Measurements from ENCODE around the gene PSME3IP1. TPM values are rescaled to one million over a fixed set of nuclear protein-coding genes. Genes with fewer than 3 reads are reported as not detected.
"Not testable (repeated sequence)": the region's sequence is repeated elsewhere in the genome, so short reads cannot be mapped to it uniquely, and the experiment has no call there.

The PSME3IP1 gene
- total RNA-seq, 5 donors from 2014 or later (not counting 1 experiment from before 2014, with no cell fraction given): 132 to 145 (median 144) TPM

GRCh38 chr16:57192146-57192545, 6.3 kb upstream of the PSME3IP1 start:
- H3K4me1 Mint-ChIP-seq: peaks cover 61 to 69% (median 65%) of the 10 kb centered on the region in 3 donors
- no peaks in the 10 kb centered on the region for H3K27me3 Mint-ChIP-seq
- Histone ChIP-seq H3K36me3 (ENCODE audit: control insufficient read depth in 2 of 2, extremely low read depth in 1 of 2, insufficient read depth in 1 of 2, low read length in 1 of 2) (peaks cover 0 to 4% of the 10 kb centered on the region in 2 donors), H3K4me3 (ENCODE audit: control insufficient read depth in 1 of 2, extremely low read depth in 1 of 2, low read length in 1 of 2) (no peak overlapping the region), H3K27me3 (replicated peaks in 1 of 2; ENCODE audit: control insufficient read depth in 2 of 2, extremely low read depth in 1 of 2, insufficient read depth in 2 of 2, low read length in 1 of 2) (no peaks in the 10 kb centered on the region), H3K4me1 (ENCODE audit: control insufficient read depth in 1 of 2, extremely low read depth in 1 of 2, insufficient read depth in 2 of 2, low read length in 2 of 2) (peaks cover 7 to 10% of the 10 kb centered on the region in 2 experiments), H3K9me3 (no peaks in the 10 kb centered on the region), H3K27ac (ENCODE audit: low read length) (no peak overlapping the region)
- WGBS (ENCODE audit: insufficient coverage): no CpG with 5 or more reads among the region's 3 CpGs
- DNase-seq (no peak), ATAC-seq (replicated peaks in 1 of 4) (no peak)
- no peaks in the 10 kb centered on the region for H3K9me3 Mint-ChIP-seq
- CTCF ChIA-PET: no interaction called here
- H3K27ac Mint-ChIP-seq: no peak overlapping the region
- POLR2A ChIA-PET: interaction anchor here (0.5 to 0.6 kb wide), 3 partner anchors 137 to 325 kb away, joined by 4 to 5 read pairs (median 4); no protein-coding TSS in a partner anchor
- H3K36me3 Mint-ChIP-seq: peaks cover 7% of the 10 kb centered on the region
- no peak overlapping the region for H3K4me3 Mint-ChIP-seq

- no peak overlapping the region for H3K4me3 Mint-ChIP-seq
- peaks cover 0 to 4% of the 10 kb centered on the region in 2 donors for H3K36me3 ChIP-seq (ENCODE audit: control insufficient read depth in 2 of 2, extremely low read depth in 1 of 2, insufficient read depth in 1 of 2, low read length in 1 of 2)
- no peaks in the 10 kb centered on the region for H3K27me3 Mint-ChIP-seq
- H3K4me1 Mint-ChIP-seq: peaks cover 57 to 67% (median 58%) of the 10 kb centered on the region in 3 donors
- H3K27ac Mint-ChIP-seq: no peak overlapping the region
- no peaks in the 10 kb centered on the region for H3K9me3 ChIP-seq
- no peak overlapping the region for H3K4me3 ChIP-seq (ENCODE audit: control insufficient read depth in 1 of 2, extremely low read depth in 1 of 2, low read length in 1 of 2)
- ChIA-PET POLR2A (no interaction called here), CTCF (no interaction called here)
- H3K27me3 ChIP-seq (replicated peaks in 1 of 2; ENCODE audit: control insufficient read depth in 2 of 2, extremely low read depth in 1 of 2, insufficient read depth in 2 of 2, low read length in 1 of 2): no peaks in the 10 kb centered on the region
- H3K27ac ChIP-seq (ENCODE audit: low read length): no peak overlapping the region
- peaks cover 4% of the 10 kb centered on the region for H3K36me3 Mint-ChIP-seq
- H3K9me3 Mint-ChIP-seq: no peaks in the 10 kb centered on the region
- peaks cover 10 to 12% of the 10 kb centered on the region in 2 experiments for H3K4me1 ChIP-seq (ENCODE audit: control insufficient read depth in 1 of 2, extremely low read depth in 1 of 2, insufficient read depth in 2 of 2, low read length in 2 of 2)
- no peak for DNase-seq
- ATAC-seq (replicated peaks in 1 of 4): no peak
- WGBS (ENCODE audit: insufficient coverage): no CpG with 5 or more reads among the region's 3 CpGs
These were observed 5.3 kb upstream of the PSME3IP1 start for GRCh38 chr16:57191056-57191571.

GRCh38 chr16:57190136-57190535, 4.3 kb upstream of the PSME3IP1 start:
- Histone ChIP-seq H3K27ac (ENCODE audit: low read length) (no peak overlapping the region), H3K36me3 (ENCODE audit: control insufficient read depth in 2 of 2, extremely low read depth in 1 of 2, insufficient read depth in 1 of 2, low read length in 1 of 2) (peaks cover 0 to 4% of the 10 kb centered on the region in 2 donors), H3K27me3 (replicated peaks in 1 of 2; ENCODE audit: control insufficient read depth in 2 of 2, extremely low read depth in 1 of 2, insufficient read depth in 2 of 2, low read length in 1 of 2) (no peaks in the 10 kb centered on the region), H3K9me3 (no peaks in the 10 kb centered on the region), H3K4me3 (ENCODE audit: control insufficient read depth in 1 of 2, extremely low read depth in 1 of 2, low read length in 1 of 2) (no peak overlapping the region), H3K4me1 (ENCODE audit: control insufficient read depth in 1 of 2, extremely low read depth in 1 of 2, insufficient read depth in 2 of 2, low read length in 2 of 2) (peaks cover 12 to 14% of the 10 kb centered on the region in 2 experiments)
- H3K27me3 Mint-ChIP-seq: no peaks in the 10 kb centered on the region
- no peak overlapping the region for H3K4me3 Mint-ChIP-seq
- peak overlapping the region in 1 of 2 donors; percentile 16 for H3K27ac Mint-ChIP-seq
- peaks cover 60 to 69% (median 62%) of the 10 kb centered on the region in 3 donors for H3K4me1 Mint-ChIP-seq
- peaks cover 2% of the 10 kb centered on the region for H3K36me3 Mint-ChIP-seq
- CTCF ChIA-PET: interaction anchor here in 1 of 2 donors (0.6 kb wide), 1 partner anchor 97 kb away, joined by 8 read pairs; no protein-coding TSS in a partner anchor
- WGBS (ENCODE audit: insufficient coverage): no CpG with 5 or more reads among the region's 2 CpGs
- ATAC-seq (replicated peaks in 1 of 4): no peak
- POLR2A ChIA-PET: no interaction called here
- DNase-seq: no peak
- H3K9me3 Mint-ChIP-seq: no peaks in the 10 kb centered on the region

- H3K27me3 ChIP-seq (replicated peaks in 1 of 2; ENCODE audit: control insufficient read depth in 2 of 2, extremely low read depth in 1 of 2, insufficient read depth in 2 of 2, low read length in 1 of 2); H3K27ac Mint-ChIP-seq; DNase-seq; POLR2A ChIA-PET; H3K4me3 Mint-ChIP-seq; H3K36me3 ChIP-seq (ENCODE audit: control insufficient read depth in 2 of 2, extremely low read depth in 1 of 2, insufficient read depth in 1 of 2, low read length in 1 of 2); ATAC-seq (replicated peaks in 1 of 4); H3K4me3 ChIP-seq (ENCODE audit: control insufficient read depth in 1 of 2, extremely low read depth in 1 of 2, low read length in 1 of 2); H3K36me3 Mint-ChIP-seq; H3K27ac ChIP-seq (ENCODE audit: low read length); H3K9me3 Mint-ChIP-seq; H3K27me3 Mint-ChIP-seq; H3K9me3 ChIP-seq: not testable (repeated sequence)
- 100% methylated on average over 3 of the region's 4 CpGs for WGBS (ENCODE audit: insufficient coverage)
- CTCF ChIA-PET: interaction anchor here (0.6 kb wide), 2 partner anchors 96 to 224 kb away, joined by 3 to 8 read pairs; no protein-coding TSS in a partner anchor
- H3K4me1 ChIP-seq (ENCODE audit: control insufficient read depth in 1 of 2, extremely low read depth in 1 of 2, insufficient read depth in 2 of 2, low read length in 2 of 2): peaks cover 16 to 19% of the 10 kb centered on the region in 2 experiments
- peaks cover 64 to 72% (median 65%) of the 10 kb centered on the region in 3 donors for H3K4me1 Mint-ChIP-seq
These were observed 3.7 kb upstream of the PSME3IP1 start for GRCh38 chr16:57189527-57189926.

GRCh38 chr16:57188711-57189002, 2.8 kb upstream of the PSME3IP1 start:
- no peaks in the 10 kb centered on the region for H3K9me3 Mint-ChIP-seq
- WGBS (ENCODE audit: insufficient coverage): no CpG with 5 or more reads among the region's 9 CpGs
- peak overlapping the region in 1 of 2 donors; percentile 16 for H3K27ac Mint-ChIP-seq
- H3K4me3 Mint-ChIP-seq: peak overlapping the region in 1 of 3 donors; percentile 100
- H3K36me3 Mint-ChIP-seq: peaks cover 2% of the 10 kb centered on the region
- H3K27me3 ChIP-seq (replicated peaks in 1 of 2; ENCODE audit: control insufficient read depth in 2 of 2, extremely low read depth in 1 of 2, insufficient read depth in 2 of 2, low read length in 1 of 2): no peaks in the 10 kb centered on the region
- no peaks in the 10 kb centered on the region for H3K27me3 Mint-ChIP-seq
- H3K4me3 ChIP-seq (ENCODE audit: control insufficient read depth in 1 of 2, extremely low read depth in 1 of 2, low read length in 1 of 2): no peak overlapping the region
- no peak overlapping the region for H3K27ac ChIP-seq (ENCODE audit: low read length)
- ChIA-PET CTCF (no interaction called here), POLR2A (no interaction called here)
- ATAC-seq (replicated peaks in 1 of 4): no peak
- no peaks in the 10 kb centered on the region for H3K9me3 ChIP-seq
- peaks cover 66 to 71% (median 68%) of the 10 kb centered on the region in 3 donors for H3K4me1 Mint-ChIP-seq
- peaks cover 0 to 4% of the 10 kb centered on the region in 2 donors for H3K36me3 ChIP-seq (ENCODE audit: control insufficient read depth in 2 of 2, extremely low read depth in 1 of 2, insufficient read depth in 1 of 2, low read length in 1 of 2)
- no peak for DNase-seq
- peaks cover 18 to 19% of the 10 kb centered on the region in 2 experiments for H3K4me1 ChIP-seq (ENCODE audit: control insufficient read depth in 1 of 2, extremely low read depth in 1 of 2, insufficient read depth in 2 of 2, low read length in 2 of 2)

GRCh38 chr16:57187902-57188710, 2.3 kb upstream of the PSME3IP1 start:
- DNase-seq; H3K36me3 Mint-ChIP-seq; H3K9me3 Mint-ChIP-seq; H3K27me3 Mint-ChIP-seq; ATAC-seq (replicated peaks in 1 of 4); H3K36me3 ChIP-seq (ENCODE audit: control insufficient read depth in 2 of 2, extremely low read depth in 1 of 2, insufficient read depth in 1 of 2, low read length in 1 of 2); H3K27me3 ChIP-seq (replicated peaks in 1 of 2; ENCODE audit: control insufficient read depth in 2 of 2, extremely low read depth in 1 of 2, insufficient read depth in 2 of 2, low read length in 1 of 2); H3K9me3 ChIP-seq; POLR2A ChIA-PET: not testable (repeated sequence)
- Mint-ChIP-seq H3K4me3 (peak overlapping the region; percentile 96 to 100 (median 98)), H3K4me1 (peaks cover 65 to 66% (median 65%) of the 10 kb centered on the region in 3 donors), H3K27ac (peak overlapping the region; percentile 7 to 97)
- WGBS (ENCODE audit: insufficient coverage): 91% methylated on average over 5 of the region's 18 CpGs
- Histone ChIP-seq H3K4me1 (ENCODE audit: control insufficient read depth in 1 of 2, extremely low read depth in 1 of 2, insufficient read depth in 2 of 2, low read length in 2 of 2) (peaks cover 18 to 19% of the 10 kb centered on the region in 2 experiments), H3K4me3 (ENCODE audit: control insufficient read depth in 1 of 2, extremely low read depth in 1 of 2, low read length in 1 of 2) (peak overlapping the region in 1 of 2 donors; percentile 98), H3K27ac (ENCODE audit: low read length) (peak overlapping the region; percentile 88)
- CTCF ChIA-PET: interaction anchor here in 1 of 2 donors (0.7 kb wide), 1 partner anchor 49 kb away, joined by 3 read pairs; no protein-coding TSS in a partner anchor
